Endothelial cell of umbilical vein (primary cell): ENCODE data around the gene PTPRE. TPM values are rescaled to one million over a fixed set of nuclear protein-coding genes. Genes with fewer than 3 reads are reported as not detected.
A peak's percentile ranks its signal among the peaks of the same experiment; 100 is the strongest.

Experiments used
- BruUV-seq: library from RNA; stranded (reverse); fragments of 400-500 nt; replicated peaks from 2 replicates; lab custom pipeline; 2021; lab: Mats Ljungman, UMichigan
- CTCF ChIA-PET: fragments of 300-600, 350-600 bp; sonication (Branson Sonifier 250); formaldehyde crosslinking; loops from one replicate; lab custom pipeline; 2021; ENCODE audit warnings: antibody characterized with exemption, inconsistent platforms; lab: Charles Lee
- POLR2A ChIA-PET: fragments of 300-600, 350-600 bp; sonication (Branson Sonifier 250); formaldehyde crosslinking; loops from one replicate; lab custom pipeline; 2021; ENCODE audit warnings: antibody characterized with exemption, inconsistent platforms; lab: Charles Lee
- DNase-seq: peaks from one replicate; pipeline ENCODE4 v3.0.0-alpha.2; 2011; ENCODE audit warnings: low read depth, low spot score
- FAIRE-seq: peaks from 2 replicates; lab custom pipeline; 2011; peaks lifted over from hg19 to GRCh38; lab: Jason Lieb, UNC
- H2AFZ ChIP-seq: 2 replicates; pipeline ENCODE4 v1.6.0; 2012; ENCODE audit warnings: low read depth, low read length, control low read depth, inconsistent platforms
- H3K27ac ChIP-seq: 2 replicates; pipeline ENCODE4 v1.5.1; 2011; ENCODE audit warnings: low read depth, mild to moderate bottlenecking, control low read depth, low read length, moderate library complexity; ENCODE audit not compliant: insufficient read depth
- H3K27me3 ChIP-seq, 2 experiments: 2 replicates each; pipeline versions ENCODE4 v1.6.0 to v1.6.1; 2011; ENCODE audit warnings: low read length in 2 of 2, mixed read lengths in 1 of 2; ENCODE audit not compliant: control insufficient read depth in 2 of 2, insufficient read depth in 2 of 2
- H3K36me3 ChIP-seq, 2 experiments: 2 replicates in 1 of 2; 3 replicates in 1 of 2; pipeline ENCODE4 v1.5.1; 2011; ENCODE audit warnings: low read length in 2 of 2, mild to moderate bottlenecking in 1 of 2, moderate library complexity in 1 of 2; ENCODE audit not compliant: control insufficient read depth in 2 of 2, insufficient read depth in 2 of 2; ENCODE audit errors: extremely low read depth in 1 of 2
- H3K4me1 ChIP-seq: 3 replicates; pipeline ENCODE4 v1.5.1; 2011; ENCODE audit warnings: mild to moderate bottlenecking, low read length; ENCODE audit not compliant: control insufficient read depth, insufficient read depth; ENCODE audit errors: extremely low read depth
- H3K4me2 ChIP-seq: 2 replicates; pipeline ENCODE4 v1.6.1; 2011; ENCODE audit warnings: low read length, control low read depth, mixed read lengths; ENCODE audit not compliant: insufficient read depth
- H3K4me3 ChIP-seq, 3 experiments: fragments of 200-600 bp in 1 of 3; sonication (generic), shearing (Covaris generic) in 1 of 3; replicated peaks in 1 of 3; 2 replicates each; pipeline ENCODE4 v1.5.1; 2011 to 2016; ENCODE audit warnings: control low read depth in 3 of 3, low read length in 3 of 3, mild to moderate bottlenecking in 2 of 3, inconsistent platforms in 1 of 3, low read depth in 1 of 3, moderate library complexity in 1 of 3; ENCODE audit not compliant: insufficient read depth in 1 of 3
- H3K79me2 ChIP-seq: 2 replicates; pipeline ENCODE4 v1.6.0; 2012; ENCODE audit warnings: low read length, inconsistent platforms; ENCODE audit not compliant: control insufficient read depth, insufficient read depth
- H3K9ac ChIP-seq: replicated peaks from 2 replicates; pipeline ENCODE3; 2011; ENCODE audit warnings: low read length, control low read depth; ENCODE audit not compliant: insufficient read depth; ENCODE audit errors: extremely low read depth
- H3K9me1 ChIP-seq: replicated peaks from 3 replicates; pipeline ENCODE4 v1.6.0; 2011; ENCODE audit warnings: mild to moderate bottlenecking, low read length; ENCODE audit not compliant: control insufficient read depth, insufficient read depth; ENCODE audit errors: extremely low read depth
- H3K9me3 ChIP-seq: replicated peaks from 2 replicates; pipeline ENCODE4 v1.5.1; 2012; ENCODE audit warnings: low read length, inconsistent platforms; ENCODE audit not compliant: control insufficient read depth, insufficient read depth
- H4K20me1 ChIP-seq: replicated peaks from 2 replicates; pipeline ENCODE3; 2011; ENCODE audit warnings: mild to moderate bottlenecking, low read length; ENCODE audit not compliant: control insufficient read depth, insufficient read depth; ENCODE audit errors: extremely low read depth
- CTCF ChIP-seq, 2 donors: IDR thresholded peaks; 1 replicate in 1 of 2; 2 replicates in 1 of 2; pipeline ENCODE4 v1.5.1; 2011; ENCODE audit warnings: low read length in 2 of 2, mild to moderate bottlenecking in 2 of 2, moderate library complexity in 2 of 2, control low read depth in 1 of 2, inconsistent platforms in 1 of 2, low read depth in 1 of 2; ENCODE audit not compliant: insufficient read depth in 1 of 2; ENCODE audit errors: extremely low read depth in 1 of 2
- EZH2 ChIP-seq: IDR thresholded peaks from 2 replicates; pipeline ENCODE4 v1.6.1; 2012; ENCODE audit warnings: borderline replicate concordance, low read depth, mild to moderate bottlenecking, moderate library complexity, low read length, inconsistent platforms; ENCODE audit not compliant: severe bottlenecking
- FOS ChIP-seq: IDR thresholded peaks from 2 replicates; pipeline ENCODE4 v1.6.1; 2011; ENCODE audit warnings: mild to moderate bottlenecking, low read length, moderate library complexity, borderline replicate concordance; ENCODE audit not compliant: insufficient read depth
- GATA2 ChIP-seq: IDR thresholded peaks from 2 replicates; pipeline ENCODE4 v1.7.0; 2011; ENCODE audit warnings: low read depth, mild to moderate bottlenecking, moderate library complexity, mixed read lengths, low read length; ENCODE audit not compliant: insufficient read length, insufficient read depth
- JUN ChIP-seq: IDR thresholded peaks from 2 replicates; pipeline ENCODE4 v1.6.1; 2011; ENCODE audit warnings: borderline replicate concordance, low read depth; ENCODE audit not compliant: insufficient read length, insufficient read depth
- MYC ChIP-seq: IDR thresholded peaks from one replicate; pipeline ENCODE4 v1.6.1; 2011; ENCODE audit warnings: mild to moderate bottlenecking, low read depth, low read length
- POLR2A ChIP-seq: IDR thresholded peaks from 2 replicates; pipeline ENCODE4 v1.6.1; 2012; ENCODE audit warnings: low read depth, mild to moderate bottlenecking, control low read depth, low read length
- POLR2AphosphoS5 ChIP-seq: IDR thresholded peaks from 2 replicates; pipeline ENCODE4 v1.6.1; 2012; ENCODE audit warnings: low read depth, mild to moderate bottlenecking, control low read depth, low read length, moderate library complexity; ENCODE audit not compliant: insufficient read depth
- dilution Hi-C: fragments of 300-500 bp; cut with MboI; formaldehyde crosslinking; loops from one replicate; pipeline ENCODE4 v1.15.0; 2019; ENCODE audit warnings: low sequenced_read_pairs; ENCODE audit not compliant: extremely low pct_ligation_motif_present
- intact Hi-C: fragments of 100-400 bp; cut with micrococcal nuclease; formaldehyde crosslinking; loops from one replicate; pipeline ENCODE4 v1.10.0; 2022
- polyA plus RNA-seq, 4 experiments: library from polyadenylated mRNA; depleted of rRNA in 3 of 4; stranded (reverse) in 3 of 4; unstranded in 1 of 4; fragments of >200 nt; gene quantifications; 2 replicates each; pipeline versions ENCODE4 v1.2.1 to v1.2.3, GENCODE V29; 2011 to 2012; ENCODE audit warnings: missing spikeins in 1 of 4
- total RNA-seq: library from RNA; stranded (reverse); gene quantifications from 2 replicates; pipeline ENCODE4 v1.2.3, GENCODE V29; 2021
- TF ChIP-seq, protein P1 (sequence below): IDR thresholded peaks from 2 replicates; pipeline ENCODE4 v1.6.1; 2011; ENCODE audit not compliant: insufficient read depth, insufficient read length

The PTPRE gene
- total and polyA plus RNA-seq, 2 donors (not counting 3 experiments of a cell fraction or from before 2014, with no cell fraction given) = 37.3 to 116 TPM

- TF ChIP-seq CTCF (IDR thresholded peaks at IDR 0.05; ENCODE audit: extremely low read depth in 1 of 2, insufficient read depth in 1 of 2, low read depth in 1 of 2, low read length in 2 of 2) = peak; percentile 20 to 34
- no peak for TF ChIP-seq EZH2
- BruUV-seq = no TSS peak
- no peaks in the 10 kb centered on the region for H3K36me3 ChIP-seq
- H3K4me3 ChIP-seq = no peak overlapping the region
- ChIA-PET CTCF (interaction anchor here (1.3 to 6.2 kb wide), 3 partner anchors 190 to 197 kb away, joined by 4 to 66 read pairs (median 18); no protein-coding TSS in a partner anchor), POLR2A (no interaction called here)
- peaks cover 5% of the 10 kb centered on the region for H3K4me1 ChIP-seq
- no peak overlapping the region for H3K4me2 ChIP-seq
- peaks cover 4 to 19% of the 10 kb centered on the region in 2 experiments for H3K27me3 ChIP-seq
- dilution Hi-C loops = no loop called here
- no peaks in the 10 kb centered on the region for H3K79me2 ChIP-seq
- intact Hi-C loops = no loop called here
- no peak for FAIRE-seq
- H3K9me3 ChIP-seq = no peaks in the 10 kb centered on the region
- H3K9me1 ChIP-seq = no peaks in the 10 kb centered on the region
- no peak overlapping the region for H2AFZ ChIP-seq
- no peaks in the 10 kb centered on the region for H4K20me1 ChIP-seq
- DNase-seq = peak; percentile 25
- no peak overlapping the region for H3K27ac ChIP-seq
- no peak overlapping the region for H3K9ac ChIP-seq
Observed at GRCh38 chr10:127872871-127873600, 33.9 kb upstream of the PTPRE start.

DNA sequence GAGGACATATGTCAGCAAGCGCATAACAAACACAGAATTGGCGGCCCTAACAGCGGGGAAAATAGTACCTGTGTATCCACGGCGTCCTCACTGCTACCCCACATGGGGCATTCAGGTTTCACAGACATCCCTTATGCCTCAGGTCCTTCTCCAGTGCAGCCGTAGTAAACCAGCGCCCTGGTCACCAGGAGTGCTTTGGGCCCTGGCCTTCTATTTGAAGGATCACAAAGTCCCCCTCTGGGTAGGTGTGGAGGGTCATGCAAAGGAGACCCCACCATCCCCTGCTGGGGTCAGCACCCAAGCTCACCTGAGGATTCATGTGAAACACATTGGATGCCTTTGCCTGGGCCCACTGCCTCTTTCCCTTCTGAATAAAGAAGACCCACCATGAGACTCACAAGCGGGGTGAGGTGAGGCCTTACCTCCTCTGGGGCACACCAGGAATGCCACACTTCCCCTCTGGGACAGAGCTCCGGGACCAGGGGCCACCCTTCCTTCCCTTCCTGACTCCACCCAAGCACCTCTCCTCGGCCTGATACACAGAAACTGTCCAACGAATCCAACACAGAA lies 32.9 kb upstream of the PTPRE start:
- TF ChIP-seq EZH2 = no peak
- no peak for TF ChIP-seq CTCF (IDR thresholded peaks at IDR 0.05; ENCODE audit: extremely low read depth in 1 of 2, insufficient read depth in 1 of 2, low read depth in 1 of 2, low read length in 2 of 2)
- TF ChIP-seq POLR2AphosphoS5 = no peak
- TF ChIP-seq JUN = no peak
- TF ChIP-seq MYC = no peak
- no peak for TF ChIP-seq GATA2
- TF ChIP-seq, protein P1, sequence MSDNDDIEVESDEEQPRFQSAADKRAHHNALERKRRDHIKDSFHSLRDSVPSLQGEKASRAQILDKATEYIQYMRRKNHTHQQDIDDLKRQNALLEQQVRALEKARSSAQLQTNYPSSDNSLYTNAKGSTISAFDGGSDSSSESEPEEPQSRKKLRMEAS = no peak
- TF ChIP-seq FOS = no peak
- TF ChIP-seq POLR2A = no peak
- Histone ChIP-seq H3K79me2 (no peaks in the 10 kb centered on the region), H3K27me3 (peaks cover 4 to 11% of the 10 kb centered on the region in 2 experiments), H3K4me3 (no peak overlapping the region), H2AFZ (no peak overlapping the region), H3K4me1 (peaks cover 5% of the 10 kb centered on the region), H3K27ac (no peak overlapping the region), H3K9ac (no peak overlapping the region), H3K36me3 (no peaks in the 10 kb centered on the region), H3K9me1 (no peaks in the 10 kb centered on the region), H4K20me1 (no peaks in the 10 kb centered on the region), H3K9me3 (no peaks in the 10 kb centered on the region), H3K4me2 (no peak overlapping the region)
- ChIA-PET POLR2A (no interaction called here), CTCF (interaction anchor here (1.1 to 2.8 kb wide), 2 partner anchors 196 to 277 kb away, joined by 3 to 18 read pairs; no protein-coding TSS in a partner anchor)
- dilution Hi-C loops (no loop called here), intact Hi-C loops (no loop called here)
- DNase-seq (no peak), FAIRE-seq (no peak)
- no TSS peak for BruUV-seq
